ENCODE data around the gene CLDN9.

The CLDN9 gene

GRCh38 chr16:2974319-2975056 is 38.2 kb upstream of the CLDN9 start:
- DNase-seq, result no peak

DNA sequence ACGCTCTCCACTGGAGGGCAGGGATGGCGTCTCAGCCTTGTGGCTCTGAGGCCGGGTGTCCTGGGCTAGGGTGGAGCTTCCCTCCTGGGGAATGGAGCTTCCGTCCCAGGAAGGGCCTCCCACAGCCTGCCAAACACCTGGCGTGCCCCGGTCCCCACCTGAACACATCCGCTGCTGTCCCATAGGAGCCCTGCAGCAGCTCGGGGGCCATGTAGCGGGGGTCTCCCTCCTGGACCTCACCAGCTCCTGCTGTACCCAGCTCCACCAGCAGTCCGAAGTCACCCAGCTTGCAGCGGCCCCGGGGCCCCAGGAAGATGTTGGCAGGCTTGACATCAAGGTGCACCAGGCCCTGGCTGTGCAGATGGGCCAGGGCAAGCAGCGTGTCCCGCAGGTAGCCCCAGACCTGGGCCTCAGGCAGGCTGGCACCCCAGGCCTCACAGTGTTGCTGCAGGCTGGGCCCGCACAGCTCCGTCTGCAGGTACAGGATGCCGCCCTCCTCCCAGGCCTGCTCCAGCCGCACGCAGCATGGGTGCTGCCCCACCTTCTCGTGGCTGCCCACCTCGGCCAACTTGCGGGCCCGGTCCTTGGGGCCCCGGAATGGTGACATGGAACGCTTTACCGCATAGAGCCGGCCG is 37.4 kb upstream of the CLDN9 start:
- no peak for DNase-seq

DNA sequence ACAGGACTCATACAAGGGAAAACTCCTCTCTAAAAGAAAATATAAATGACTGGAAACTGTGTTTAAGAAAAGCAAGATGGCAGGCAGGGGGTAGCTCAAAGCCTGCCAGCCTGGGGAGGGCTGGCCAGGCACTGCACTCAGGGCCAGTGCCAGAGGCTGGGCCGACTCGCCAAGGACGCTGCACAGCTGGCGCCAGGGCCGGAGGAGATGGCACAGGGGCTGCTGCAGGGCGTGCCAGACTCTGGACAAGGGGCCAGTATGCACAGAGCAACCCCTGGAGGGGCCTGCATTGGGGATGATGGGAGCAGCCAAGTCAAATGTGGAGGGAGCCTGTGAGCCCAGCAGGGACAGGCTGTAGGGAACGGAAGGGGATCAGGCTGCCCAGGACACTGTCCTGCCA is 36.5 kb upstream of the CLDN9 start:
- no peak for DNase-seq

DNA sequence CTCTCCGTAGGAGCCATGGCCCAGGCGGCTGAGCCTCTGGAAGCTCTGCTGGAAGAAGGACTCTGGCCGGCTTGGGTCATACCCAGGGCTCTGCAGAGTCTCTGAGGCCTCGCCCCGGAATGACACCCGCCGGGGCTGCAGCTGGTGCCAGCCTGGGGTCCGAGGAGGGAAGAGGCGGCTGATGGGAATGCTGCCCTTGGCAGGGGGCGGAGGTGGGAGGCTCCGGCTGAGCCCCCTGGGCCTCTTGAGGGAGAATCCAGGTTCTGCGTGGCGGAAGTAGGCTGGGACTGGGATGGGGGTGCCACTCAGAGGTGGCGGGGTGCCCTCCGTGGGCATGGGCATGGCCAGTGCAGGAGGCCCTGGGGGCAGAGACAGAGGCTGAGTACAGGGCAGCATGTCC is 36.0 kb upstream of the CLDN9 start:
- DNase-seq, result no peak

DNA sequence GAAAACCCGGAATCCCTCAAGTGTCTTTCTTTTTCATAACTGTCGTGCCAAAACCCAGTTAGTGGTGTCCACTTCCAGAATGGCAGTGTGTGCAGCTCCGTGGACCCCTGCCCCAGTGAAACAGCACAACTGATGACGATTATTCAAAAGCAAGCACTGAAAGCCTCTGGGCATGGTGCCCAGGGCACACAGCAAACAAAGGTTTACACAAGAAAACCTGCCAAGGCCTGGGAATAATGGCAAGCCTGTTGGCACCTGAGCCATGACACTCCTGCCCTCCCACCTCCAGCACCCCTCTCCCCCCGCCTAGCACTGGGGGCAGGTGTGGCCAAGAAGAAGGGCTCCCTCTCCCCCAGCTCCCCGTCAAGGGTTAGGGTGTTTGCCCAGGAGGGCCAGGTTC is 35.3 kb upstream of the CLDN9 start:
- DNase-seq, result peak; percentile 91

DNA sequence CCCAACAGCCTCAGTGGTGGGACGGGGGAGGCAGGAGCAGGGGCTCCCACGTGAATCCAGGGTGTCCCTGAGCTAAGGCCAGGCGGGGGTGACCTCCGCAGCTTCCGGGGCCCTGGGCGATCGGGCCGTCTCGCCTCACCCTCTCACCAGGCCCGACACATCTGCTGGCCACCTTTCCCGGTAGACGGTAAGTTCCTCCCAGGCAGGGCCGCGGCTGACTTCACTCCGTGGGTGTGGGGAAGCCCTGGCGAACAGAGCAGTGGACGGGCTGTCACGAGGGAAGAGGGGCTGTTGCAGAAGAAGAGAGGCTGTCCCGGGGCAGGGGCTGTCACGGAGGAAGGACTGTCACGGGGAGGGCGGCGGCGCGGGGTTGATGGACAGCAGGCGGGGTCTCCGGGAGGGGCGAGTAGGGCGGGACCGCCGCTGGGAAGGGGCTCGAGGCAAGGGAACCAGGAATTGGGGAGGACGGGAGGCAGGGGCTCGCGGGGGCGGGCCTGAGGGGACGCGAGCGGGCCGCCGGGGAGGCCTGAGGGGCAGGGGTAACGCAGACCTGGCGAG is 33.0 kb upstream of the CLDN9 start:
- no peak for DNase-seq

DNA sequence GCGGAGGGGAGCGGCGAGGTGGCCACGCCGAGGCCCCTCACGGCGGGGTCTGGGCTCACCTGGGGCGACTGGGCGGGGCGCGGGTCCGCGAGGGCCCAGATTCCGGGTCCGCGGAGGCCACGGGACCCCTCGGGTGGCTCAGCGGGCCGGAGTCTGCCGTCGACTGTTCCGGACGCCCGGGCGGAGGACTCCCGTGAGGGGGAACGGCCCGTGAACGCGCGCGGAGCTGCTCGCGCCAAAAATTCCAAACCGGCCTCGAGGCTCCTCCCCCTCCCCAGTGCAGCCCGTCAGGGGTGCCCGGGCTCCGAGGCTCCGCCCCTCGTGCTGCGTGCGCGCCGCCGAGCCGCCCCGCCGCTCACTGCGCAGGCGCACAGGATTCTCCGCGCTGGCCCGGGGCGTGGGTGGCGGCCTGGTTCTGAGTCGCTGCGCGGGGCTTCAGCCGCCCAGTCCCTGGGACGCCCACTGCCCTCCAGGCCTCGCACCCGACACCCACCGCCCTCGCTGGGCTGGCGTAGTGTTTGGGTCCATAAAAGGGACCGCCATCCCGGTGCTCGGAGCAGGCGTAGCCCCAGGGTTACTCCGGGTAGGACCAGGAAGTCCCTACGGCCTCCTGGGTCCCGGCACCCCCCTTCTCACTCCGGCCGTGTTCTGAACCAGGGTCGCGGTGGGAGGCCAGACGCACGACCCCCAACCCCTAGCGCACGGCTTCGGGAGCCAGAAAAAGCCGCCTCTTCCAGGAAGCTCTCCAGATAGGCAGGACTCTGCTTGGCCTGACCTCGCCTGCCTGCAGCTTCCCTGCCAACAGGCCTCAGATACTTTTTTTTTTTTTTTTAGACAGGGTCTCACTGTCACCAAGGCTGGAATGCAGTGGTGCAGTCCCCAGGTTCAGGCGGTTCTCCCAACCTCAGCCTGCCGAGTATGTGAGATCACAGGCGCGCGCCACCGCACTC is 32.2 kb upstream of the CLDN9 start, which contains the start of gene PKMYT1:
TSS of gene PKMYT1 (minus strand) at position 220 of the 950 bp plus-strand sequence. CDS start 789 bp downstream, outside the sequence.
- DNase-seq, result peak; percentile 90

DNA sequence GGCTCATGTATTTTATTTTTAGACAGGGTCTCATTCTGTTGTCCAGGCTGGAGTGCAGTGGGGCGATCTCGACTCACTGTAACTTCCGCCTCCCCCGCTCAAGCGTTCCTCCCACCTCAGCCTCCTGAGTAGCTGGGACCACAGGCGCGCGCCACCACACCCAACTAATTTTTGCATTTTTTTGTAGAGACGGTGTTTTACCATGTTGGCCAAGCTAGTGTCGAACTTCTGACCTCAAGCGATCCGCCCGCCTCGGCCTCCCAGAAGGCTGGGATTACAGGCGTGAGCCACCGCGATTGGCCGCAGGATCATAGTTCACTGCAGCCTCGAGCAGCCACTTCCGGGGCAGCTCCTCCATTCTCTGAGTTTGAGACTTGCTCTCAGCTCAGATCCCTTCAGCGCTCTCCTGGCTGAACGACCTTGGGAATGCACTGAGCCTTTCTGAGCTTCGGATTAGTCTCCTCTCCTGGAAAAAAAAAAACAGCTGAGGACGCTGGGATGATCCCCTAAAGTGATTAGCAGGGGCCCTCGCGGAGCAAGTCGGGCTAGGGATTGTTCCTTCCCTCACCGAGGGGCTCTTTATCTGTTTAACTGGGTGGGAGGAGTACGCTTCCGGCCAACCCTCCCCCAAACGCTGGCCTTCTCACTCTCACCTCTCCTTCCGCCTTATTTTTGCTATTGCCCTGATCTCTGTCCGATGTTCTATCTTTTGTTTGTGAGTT is 31.4 kb upstream of the CLDN9 start:
- no peak for DNase-seq

- DNase-seq, result no peak
These were observed 30.8 kb upstream of the CLDN9 start for GRCh38 chr16:2981899-2982250.

DNA sequence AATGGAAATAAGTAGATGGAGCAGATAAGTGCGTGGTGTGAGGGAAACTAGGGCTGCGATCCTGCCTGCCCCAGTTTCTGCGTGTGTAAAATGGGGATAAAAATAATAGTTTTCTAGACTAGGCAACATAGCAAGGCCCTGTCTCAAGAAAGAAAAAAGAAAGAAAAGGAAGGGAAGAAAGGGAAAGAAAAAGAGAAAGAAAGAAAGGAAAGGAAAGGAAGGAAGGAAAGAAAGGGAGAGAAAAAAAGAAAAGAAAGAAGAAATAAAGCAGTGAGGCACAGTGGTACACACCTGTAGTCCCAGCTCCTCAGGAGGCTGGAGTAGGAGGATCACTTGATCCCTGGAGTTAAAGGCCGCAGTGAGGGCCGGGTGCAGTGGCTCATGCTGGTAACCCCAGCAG is 30.3 kb upstream of the CLDN9 start:
- DNase-seq, result no peak

DNA sequence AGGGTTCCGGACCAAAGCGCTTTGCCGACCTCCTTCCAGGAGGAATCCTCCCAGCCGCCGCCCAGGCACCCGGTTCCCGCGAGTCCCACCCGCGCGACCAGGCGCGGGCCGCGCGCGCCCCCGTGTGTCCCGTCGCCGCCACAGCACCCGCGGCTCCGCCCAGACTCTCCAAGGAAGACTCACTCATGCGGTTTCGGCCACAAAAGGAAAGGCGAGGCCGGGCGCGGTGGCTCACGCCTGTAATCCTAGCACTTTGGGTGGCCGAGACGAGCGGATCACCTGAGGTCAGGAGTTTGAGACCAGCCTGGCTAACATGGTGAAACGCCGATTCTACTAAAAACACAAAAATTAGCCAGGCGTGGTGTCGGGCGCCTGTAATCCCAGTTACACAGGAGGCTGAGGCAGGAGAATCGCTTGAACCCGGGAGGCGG is 29.0 kb upstream of the CLDN9 start:
- DNase-seq, result peak; percentile 84

GRCh38 chr16:2985462-2985861 is 27.3 kb upstream of the CLDN9 start:
- DNase-seq, result no peak

- DNase-seq, result no peak
These were observed 26.8 kb upstream of the CLDN9 start for GRCh38 chr16:2985893-2986355.

DNA sequence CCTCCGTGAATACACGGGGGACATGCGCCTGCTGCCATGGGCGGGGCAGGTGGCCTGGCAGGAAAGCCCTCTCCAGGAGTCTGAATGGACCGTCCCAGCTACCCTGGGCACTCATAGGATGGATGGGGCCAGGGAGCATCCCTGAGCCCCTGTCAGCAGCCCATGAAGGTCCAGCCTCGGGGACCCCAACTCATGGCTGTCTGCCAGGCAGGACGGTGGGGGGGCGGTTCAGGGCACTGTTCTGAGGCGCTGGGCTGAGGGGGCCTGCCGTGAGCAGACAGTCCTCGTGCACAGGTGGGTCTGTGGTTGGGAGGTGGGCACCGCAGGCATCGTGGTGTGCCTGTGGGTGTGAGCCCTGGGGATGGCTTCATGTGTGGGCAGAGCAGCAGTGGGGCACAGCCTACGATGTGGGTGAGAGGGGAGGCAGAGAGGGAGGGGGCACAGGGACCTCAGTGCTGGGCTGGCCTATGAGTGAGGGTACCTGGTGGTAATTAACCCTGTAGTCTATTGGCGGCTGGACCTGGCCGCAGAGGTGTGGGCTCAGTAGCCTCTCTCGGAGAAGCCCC is 26.0 kb upstream of the CLDN9 start:
- no peak for DNase-seq

GRCh38 chr16:2987286-2987685 is 25.4 kb upstream of the CLDN9 start:
- DNase-seq, result no peak

DNA sequence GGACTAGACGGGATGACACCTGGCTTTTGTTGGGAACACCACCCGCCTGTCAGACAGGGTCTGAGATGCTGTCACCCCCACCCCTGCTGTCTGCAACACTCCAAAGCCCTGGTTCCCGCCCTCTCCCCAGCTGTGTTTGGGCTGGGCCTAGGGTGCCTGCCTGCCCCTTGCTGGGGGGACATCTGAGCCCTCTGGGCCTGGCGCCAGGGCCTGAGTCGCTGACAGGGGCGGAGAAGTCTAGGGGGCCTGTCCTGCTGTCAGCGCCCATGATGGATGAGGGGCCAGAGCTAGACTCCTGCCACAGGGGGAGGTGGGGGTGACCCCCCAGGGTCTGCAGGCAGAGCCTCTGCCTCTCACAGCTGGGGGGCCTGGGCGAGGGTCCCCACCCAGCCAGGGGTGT is 24.9 kb upstream of the CLDN9 start:
- DNase-seq, result peak; percentile 82

- DNase-seq, result no peak
These were observed 24.1 kb upstream of the CLDN9 start for GRCh38 chr16:2988590-2989099.

GRCh38 chr16:2990891-2991290 is 21.8 kb upstream of the CLDN9 start:
- DNase-seq, result no peak

DNA sequence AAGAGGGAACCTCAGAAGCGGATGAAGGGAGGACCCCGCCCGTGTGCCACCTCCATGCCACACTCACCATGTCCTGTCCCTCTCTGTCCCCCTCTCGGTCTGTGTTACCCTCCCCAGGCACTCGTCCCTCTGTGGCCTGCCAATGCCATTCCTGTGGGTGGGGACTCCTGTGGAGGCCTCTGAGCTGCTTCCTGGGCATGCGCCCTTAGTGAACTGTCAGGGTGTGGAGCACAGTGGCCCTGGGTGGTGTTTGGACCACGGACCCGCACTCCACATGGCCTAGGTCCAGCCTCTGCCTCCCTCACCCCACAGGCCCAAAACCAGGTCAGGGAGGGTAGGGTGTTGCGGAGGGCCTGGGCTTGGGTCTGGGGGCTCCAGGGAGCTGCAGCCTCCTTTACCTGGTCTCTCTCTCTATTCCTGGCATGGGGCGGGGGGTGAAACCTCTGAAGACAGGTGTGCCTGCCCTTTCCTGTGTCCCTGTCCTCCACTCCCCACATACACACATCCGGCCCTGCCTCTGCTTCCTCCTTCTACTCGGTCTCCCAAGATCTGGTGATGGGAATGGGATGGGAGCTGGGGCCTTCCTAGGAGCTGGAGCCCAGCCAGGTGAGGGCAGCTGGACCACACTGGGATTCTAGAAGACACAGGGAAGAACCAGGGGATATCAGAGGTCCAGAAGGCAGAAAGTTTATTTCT is 21.0 kb upstream of the CLDN9 start:
- DNase-seq, result no peak

GRCh38 chr16:2992383-2993081 is 20.2 kb upstream of the CLDN9 start:
- no peak for DNase-seq

DNA sequence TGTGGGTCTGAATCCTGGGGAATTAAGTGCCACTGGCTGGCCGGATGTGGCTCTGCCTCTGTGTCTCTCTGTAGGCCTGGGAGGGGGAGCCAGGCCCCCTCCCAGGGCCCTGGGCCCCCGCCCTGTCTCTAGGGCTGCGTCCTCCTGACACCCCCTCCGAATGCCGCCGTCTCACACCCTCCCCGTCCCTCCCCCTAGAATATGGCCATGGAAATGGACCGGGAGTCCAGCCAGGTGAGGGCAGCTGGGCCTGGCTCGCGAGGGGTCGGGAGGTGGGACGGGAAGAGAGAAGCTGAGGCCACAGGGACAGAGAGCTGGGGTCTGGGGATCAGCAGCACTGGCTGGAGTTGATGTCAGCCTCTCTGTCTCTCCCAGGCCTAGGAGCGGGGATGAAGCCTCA is 16.4 kb upstream of the CLDN9 start:
- DNase-seq, result no peak
